Measurements from ENCODE around the gene C7orf57.

GRCh38 chr7:48085942-48086341, 50.6 kb downstream of the C7orf57 start:
- TF ChIP-seq, protein P1, sequence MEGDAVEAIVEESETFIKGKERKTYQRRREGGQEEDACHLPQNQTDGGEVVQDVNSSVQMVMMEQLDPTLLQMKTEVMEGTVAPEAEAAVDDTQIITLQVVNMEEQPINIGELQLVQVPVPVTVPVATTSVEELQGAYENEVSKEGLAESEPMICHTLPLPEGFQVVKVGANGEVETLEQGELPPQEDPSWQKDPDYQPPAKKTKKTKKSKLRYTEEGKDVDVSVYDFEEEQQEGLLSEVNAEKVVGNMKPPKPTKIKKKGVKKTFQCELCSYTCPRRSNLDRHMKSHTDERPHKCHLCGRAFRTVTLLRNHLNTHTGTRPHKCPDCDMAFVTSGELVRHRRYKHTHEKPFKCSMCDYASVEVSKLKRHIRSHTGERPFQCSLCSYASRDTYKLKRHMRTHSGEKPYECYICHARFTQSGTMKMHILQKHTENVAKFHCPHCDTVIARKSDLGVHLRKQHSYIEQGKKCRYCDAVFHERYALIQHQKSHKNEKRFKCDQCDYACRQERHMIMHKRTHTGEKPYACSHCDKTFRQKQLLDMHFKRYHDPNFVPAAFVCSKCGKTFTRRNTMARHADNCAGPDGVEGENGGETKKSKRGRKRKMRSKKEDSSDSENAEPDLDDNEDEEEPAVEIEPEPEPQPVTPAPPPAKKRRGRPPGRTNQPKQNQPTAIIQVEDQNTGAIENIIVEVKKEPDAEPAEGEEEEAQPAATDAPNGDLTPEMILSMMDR (IDR thresholded peaks at IDR 0.05; ENCODE audit: borderline replicate concordance, extremely low read depth, low read length, poor library complexity, severe bottlenecking) = no peak
- TF ChIP-seq EZH2 (IDR thresholded peaks at IDR 0.05; ENCODE audit: borderline replicate concordance, low read depth, low read length, severe bottlenecking) = no peak

Data from DND-41 (cell line).